HCT116 (cell line): ENCODE results near the gene ANO3. TPM values are rescaled to one million over a fixed set of nuclear protein-coding genes. Genes with fewer than 3 reads are reported as not detected.

Experiments
- ATAC-seq: fragments of 200-7000 bp; cut with Tn5 transposase; 2 replicates; pipeline ENCODE4 v1.9.1; 2020; ENCODE audit warnings: mild to moderate bottlenecking, moderate library complexity
- BruUV-seq: library from RNA; stranded (reverse); fragments of 400-500 nt; replicated peaks from 2 replicates; lab custom pipeline; 2021; lab: Mats Ljungman, UMichigan
- CTCF ChIA-PET: fragments of 300-600 bp; sonication (Branson Sonifier 250); formaldehyde crosslinking; loops from one replicate; lab custom pipeline; 2021; ENCODE audit warnings: antibody characterized with exemption; lab: Charles Lee
- POLR2A ChIA-PET: fragments of 300-600, 350-600 bp; sonication (Branson Sonifier 250); formaldehyde crosslinking; loops from one replicate; lab custom pipeline; 2021; ENCODE audit warnings: antibody characterized with exemption; lab: Charles Lee
- RAD21 ChIA-PET, 2 experiments: fragments of 300-600 bp; sonication (Branson Sonifier 250); formaldehyde crosslinking; loops; one replicate each; lab custom pipeline; 2023; ENCODE audit warnings: low total read pairs in 2 of 2; ENCODE audit not compliant: uncharacterized antibody in 2 of 2, unreplicated experiment in 2 of 2, low non-redundant PET in 1 of 2; lab: Charles Lee
- DNase-seq: peaks from one replicate; pipeline ENCODE4 v3.0.0-alpha.2; 2010; ENCODE audit warnings: low read depth, low spot score
- H2AFZ ChIP-seq: fragments of 200-600 bp; shearing (Covaris generic), sonication (generic); 2 replicates; pipeline ENCODE4 v1.6.1; 2017; ENCODE audit warnings: low read depth, mixed run types, mixed read lengths, antibody characterized with exemption, low read length; ENCODE audit not compliant: poor library complexity, severe bottlenecking
- H3K27ac ChIP-seq: 2 replicates; pipeline ENCODE4 v1.5.1; 2012; ENCODE audit warnings: low read depth, low read length
- H3K27me3 ChIP-seq: fragments of 200-600 bp; sonication (generic); 2 replicates; pipeline ENCODE4 v1.6.1; 2016; ENCODE audit warnings: mixed run types, low read length, mixed read lengths; ENCODE audit not compliant: insufficient read depth
- H3K36me3 ChIP-seq, 2 experiments: fragments of 200-500 bp in 1 of 2; fragments of 200-600 bp in 1 of 2; sonication (Bioruptor generic) in 1 of 2; sonication (generic) in 1 of 2; 2 replicates each; pipeline versions ENCODE4 v1.5.1 to v1.6.1; 2014 to 2016; ENCODE audit warnings: low read length in 2 of 2, inconsistent platforms in 1 of 2, mixed read lengths in 1 of 2, mixed run types in 1 of 2; ENCODE audit not compliant: insufficient read depth in 2 of 2, control insufficient read depth in 1 of 2
- H3K4me1 ChIP-seq, 2 experiments: fragments of 200-600 bp in 1 of 2; sonication (generic) in 1 of 2; 2 replicates each; pipeline versions ENCODE4 v1.5.1 to v1.6.1; 2012 to 2017; ENCODE audit warnings: low read length in 2 of 2, inconsistent platforms in 1 of 2, mild to moderate bottlenecking in 1 of 2, mixed read lengths in 1 of 2, mixed run types in 1 of 2, moderate library complexity in 1 of 2; ENCODE audit not compliant: insufficient read depth in 2 of 2, control insufficient read depth in 1 of 2
- H3K4me2 ChIP-seq: fragments of 200-600 bp; sonication (generic); 2 replicates; pipeline ENCODE4 v1.6.1; 2017; ENCODE audit warnings: mixed run types, low read length, mixed read lengths
- H3K4me3 ChIP-seq, 2 experiments: fragments of 200-600 bp in 1 of 2; sonication (generic) in 1 of 2; replicated peaks in 1 of 2; 2 replicates each; pipeline ENCODE4 v1.5.1; 2011 to 2016; ENCODE audit warnings: low read length in 2 of 2, control low read depth in 1 of 2, low read depth in 1 of 2, mild to moderate bottlenecking in 1 of 2, mixed read lengths in 1 of 2, mixed run types in 1 of 2
- H3K79me2 ChIP-seq: fragments of 200-600 bp; sonication (generic); 2 replicates; pipeline ENCODE4 v1.6.1; 2017; ENCODE audit warnings: mild to moderate bottlenecking, mixed run types, low read length, moderate library complexity, mixed read lengths; ENCODE audit not compliant: insufficient read depth
- H3K9ac ChIP-seq: fragments of 200-600 bp; sonication (generic); 2 replicates; pipeline ENCODE4 v1.6.1; 2016; ENCODE audit warnings: low read length, mixed read lengths
- H3K9me2 ChIP-seq: fragments of 200-600 bp; sonication (generic), shearing (Covaris generic); 2 replicates; pipeline ENCODE4 v1.6.1; 2017; ENCODE audit warnings: mixed run types, mild to moderate bottlenecking, moderate library complexity; ENCODE audit not compliant: insufficient read depth
- H3K9me3 ChIP-seq, 2 experiments: fragments of 200-500 bp in 1 of 2; fragments of 200-600 bp in 1 of 2; sonication (Bioruptor generic) in 1 of 2; sonication (generic) in 1 of 2; 2 replicates each; pipeline ENCODE4 v1.6.1; 2014 to 2017; ENCODE audit warnings: low read length in 2 of 2, mixed read lengths in 2 of 2, inconsistent platforms in 1 of 2, low read depth in 1 of 2, mild to moderate bottlenecking in 1 of 2, mixed run types in 1 of 2, moderate library complexity in 1 of 2; ENCODE audit not compliant: control insufficient read depth in 1 of 2, insufficient read depth in 1 of 2
- H4K20me1 ChIP-seq: fragments of 200-600 bp; sonication (generic), shearing (Covaris generic); 2 replicates; pipeline ENCODE4 v1.6.1; 2017; ENCODE audit warnings: mixed run types, mild to moderate bottlenecking, moderate library complexity; ENCODE audit not compliant: insufficient read depth
- CBX3 ChIP-seq: IDR thresholded peaks from 2 replicates; pipeline ENCODE4 v1.6.1; 2012; ENCODE audit warnings: low read depth
- CEBPB ChIP-seq: IDR thresholded peaks from 2 replicates; pipeline ENCODE4 v1.6.1; 2012; ENCODE audit warnings: low read depth
- ELF1 ChIP-seq: IDR thresholded peaks from 2 replicates; pipeline ENCODE4 v1.6.1; 2012; ENCODE audit warnings: low read depth, borderline replicate concordance
- EZH2 ChIP-seq: fragments of 200-600 bp; sonication (generic); IDR thresholded peaks from 2 replicates; pipeline ENCODE4 v1.6.1; 2017; ENCODE audit warnings: antibody characterized with exemption, mixed run types
- FOSL1 ChIP-seq: IDR thresholded peaks from 2 replicates; pipeline ENCODE4 v1.6.1; 2012; ENCODE audit warnings: low read depth
- POLR2A ChIP-seq: IDR thresholded peaks from 2 replicates; pipeline ENCODE4 v1.7.0; 2011; ENCODE audit warnings: borderline replicate concordance; ENCODE audit not compliant: insufficient read depth, insufficient read length; ENCODE audit errors: extremely low read depth
- POLR2AphosphoS5 ChIP-seq: IDR thresholded peaks from 2 replicates; pipeline ENCODE4 v1.6.1; 2011; ENCODE audit warnings: mild to moderate bottlenecking, low read depth, low read length, moderate library complexity
- TCF7L2 ChIP-seq: IDR thresholded peaks from 2 replicates; pipeline ENCODE4 v1.7.0; 2011; ENCODE audit warnings: borderline replicate concordance, inconsistent platforms; ENCODE audit not compliant: insufficient read depth, insufficient read length; ENCODE audit errors: extremely low read depth
- YY1 ChIP-seq: IDR thresholded peaks from 2 replicates; pipeline ENCODE4 v1.6.1; 2011; ENCODE audit warnings: low read length, low read depth, moderate library complexity, mild to moderate bottlenecking; ENCODE audit not compliant: insufficient replicate concordance; ENCODE audit errors: extremely low read depth
- ZBTB33 ChIP-seq: IDR thresholded peaks from 2 replicates; pipeline ENCODE4 v1.6.1; 2011; ENCODE audit warnings: mild to moderate bottlenecking, low read length, moderate library complexity; ENCODE audit not compliant: insufficient replicate concordance; ENCODE audit errors: extremely low read depth
- intact Hi-C: fragments of 100-400 bp; cut with micrococcal nuclease; formaldehyde crosslinking; loops from 2 replicates; pipeline ENCODE4 v1.10.0; 2022
- total RNA-seq: library from RNA; stranded (reverse); gene quantifications from one replicate; pipeline ENCODE4 v1.2.1, GENCODE V29; 2021; ENCODE audit not compliant: unreplicated experiment

The ANO3 gene
- total RNA-seq, 1 experiment from 2014 or later: not detected

DNA sequence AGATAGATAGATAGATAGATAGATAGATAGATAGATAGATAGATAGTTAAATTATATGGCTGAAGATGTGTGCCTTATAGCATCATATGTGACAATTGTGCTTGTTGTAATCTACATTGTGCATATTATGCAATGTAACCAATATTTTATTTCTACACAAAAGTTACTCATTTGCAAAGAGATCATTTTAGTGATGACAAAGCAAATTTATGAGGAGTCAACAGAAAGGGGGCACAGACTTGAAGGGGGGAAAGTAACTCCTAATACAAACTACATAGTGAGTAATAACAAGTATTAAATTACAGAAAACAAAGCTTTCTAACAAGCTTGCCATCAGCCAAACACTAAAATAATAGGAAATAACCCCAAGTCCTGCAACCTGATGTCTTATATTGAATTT, 133.3 kb downstream of the ANO3 start:
- no peaks in the 10 kb centered on the region for H3K27me3 ChIP-seq

More for the DNA sequence above, 133.3 kb downstream of the ANO3 start:
- ATAC-seq (no peak), DNase-seq (no peak)
- BruUV-seq: no TSS peak
- TF ChIP-seq CEBPB: no peak
- no peak for TF ChIP-seq ZBTB33
- no peak for TF ChIP-seq POLR2A
- TF ChIP-seq TCF7L2: no peak
- no peak for TF ChIP-seq POLR2AphosphoS5
- TF ChIP-seq EZH2: no peak
- no peak for TF ChIP-seq YY1
- TF ChIP-seq ELF1: no peak
- TF ChIP-seq CBX3: no peak
- no peak for TF ChIP-seq FOSL1
- Histone ChIP-seq H3K9ac (no peak overlapping the region), H3K36me3 (no peaks in the 10 kb centered on the region), H3K9me3 (peaks cover 0 to 20% of the 10 kb centered on the region in 2 experiments; a peak in 3 of 4 replicates), H3K4me1 (no peaks in the 10 kb centered on the region), H2AFZ (no peak overlapping the region), H3K4me2 (no peak overlapping the region), H3K27ac (no peak overlapping the region), H3K9me2 (no peaks in the 10 kb centered on the region), H4K20me1 (no peaks in the 10 kb centered on the region), H3K4me3 (no peak overlapping the region), H3K79me2 (no peaks in the 10 kb centered on the region)
- ChIA-PET POLR2A (no interaction called here), RAD21 (no interaction called here), CTCF (no interaction called here)
- intact Hi-C loops: no loop called here
